K562 (cell line): ENCODE results near the gene CLDN34. TPM values are rescaled to one million over a fixed set of nuclear protein-coding genes. Genes with fewer than 3 reads are reported as not detected.

Source experiments
- CC2D1A ChIP-seq: fragments of 450-650 bp; IDR thresholded peaks from 2 replicates; pipeline ENCODE4 v1.6.1; 2017; ENCODE audit warnings: mild to moderate bottlenecking
- ZBTB40 ChIP-seq, 2 experiments: fragments of 450-650 bp in 1 of 2; sonication (generic) in 1 of 2; formaldehyde crosslinking in 1 of 2; IDR thresholded peaks; 2 replicates each; pipeline versions ENCODE4 v1.7.1 to v1.9.0; 2016 to 2022; ENCODE audit warnings: inconsistent platforms in 1 of 2, mild to moderate bottlenecking in 1 of 2, missing genetic modification reagents in 1 of 2
- polyA plus RNA-seq, 8 experiments: library from polyadenylated mRNA; depleted of rRNA in 4 of 8; stranded (reverse) in 5 of 8; unstranded in 3 of 8; fragments of >200 nt; fragmentation: Nextera tagmentation in 2 of 8; fragmentation: Illumina TruSeq in 1 of 8; extraction: Ambion mirVana in 2 of 8; extraction: Trizol in 1 of 8; gene quantifications; 2 replicates each; pipeline versions ENCODE4 v1.2.1 to v1.2.3, GENCODE V29; 2011 to 2014; ENCODE audit warnings: inconsistent platforms in 1 of 8, missing spikeins in 1 of 8
- total RNA-seq, 7 experiments: library from RNA; depleted of rRNA in 6 of 7; stranded (reverse); fragments of >200 nt in 6 of 7; fragmentation: Illumina TruSeq in 2 of 7; extraction: Trizol in 2 of 7; gene quantifications; 2 replicates each; pipeline versions ENCODE4 v1.2.1 to v1.2.3, GENCODE V29; 2011 to 2021; ENCODE audit warnings: low replicate concordance in 1 of 7

Gene CLDN34
- total and polyA plus RNA-seq, 9 of the 15 experiments (the other 6 are each of a cell fraction or from before 2014, with no cell fraction given) = not detected

- TF ChIP-seq ZBTB40 (IDR thresholded peaks at IDR 0.05) (no peak), ZBTB40 (CRISPR knock-in tag; IDR thresholded peaks at IDR 0.05) (no peak), CC2D1A (no peak)
Observed at GRCh38 chrX:9953396-9953795, 13.8 kb upstream of the CLDN34 start (continued).
